Measurements from ENCODE around the gene COG1. TPM values are rescaled to one million over a fixed set of nuclear protein-coding genes. Genes with fewer than 3 reads are reported as not detected.

COG1 gene
- polyA plus RNA-seq, 1 of the 3 experiments (the other 2 are of a cell fraction), result 52.8 TPM

DNA sequence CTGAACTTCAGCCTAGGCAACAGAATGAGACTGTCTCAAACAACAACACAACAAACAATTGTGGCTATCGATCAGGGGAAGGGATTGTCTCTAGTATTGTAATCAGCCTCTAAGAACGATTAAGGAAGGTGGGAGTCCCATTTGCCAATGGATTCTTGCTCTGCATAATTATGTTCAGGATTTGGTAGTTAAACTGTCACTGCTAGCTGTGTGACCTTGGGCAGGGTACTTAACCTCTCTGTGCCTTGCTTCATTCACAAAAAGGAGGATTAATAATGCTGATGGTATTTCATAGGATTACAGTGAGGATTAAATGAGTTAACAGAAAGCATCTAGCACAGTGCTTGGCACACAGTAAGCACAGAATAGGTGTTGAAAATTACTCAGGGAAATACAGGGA, 34.7 kb upstream of the COG1 start:
- no peak overlapping the region for H3K4me2 ChIP-seq
- WGBS (ENCODE audit: low lambda C conversion rate), result 48% methylated on average over 2 of the region's 2 CpGs
- TF ChIP-seq TCF12 (IDR thresholded peaks at IDR 0.05) (no peak), JUND (IDR thresholded peaks at IDR 0.05) (no peak), RCOR1 (IDR thresholded peaks at IDR 0.05; ENCODE audit: low read length) (no peak), ELF1 (IDR thresholded peaks at IDR 0.05) (no peak), NFIC (IDR thresholded peaks at IDR 0.05; ENCODE audit: borderline replicate concordance) (no peak), POLR2AphosphoS5 (IDR thresholded peaks at IDR 0.05; ENCODE audit: low read depth, low read length) (no peak), SIN3A (IDR thresholded peaks at IDR 0.05; ENCODE audit: borderline replicate concordance, low read depth, low read length) (no peak), MXI1 (IDR thresholded peaks at IDR 0.05; ENCODE audit: low read depth, low read length) (no peak), RXRA (IDR thresholded peaks at IDR 0.05; ENCODE audit: borderline replicate concordance, low read depth) (no peak), FOXM1 (IDR thresholded peaks at IDR 0.05; ENCODE audit: low read depth) (no peak), YY1 (IDR thresholded peaks at IDR 0.05; ENCODE audit: low read depth) (no peak), EP300 (IDR thresholded peaks at IDR 0.05; ENCODE audit: borderline replicate concordance in 1 of 2, low read depth in 1 of 2, low read length in 1 of 2) (no peak), RFX5 (IDR thresholded peaks at IDR 0.05; ENCODE audit: low read length) (no peak), TAF1 (IDR thresholded peaks at IDR 0.05; ENCODE audit: borderline replicate concordance, low read depth, low read length) (no peak)
- ChIA-PET CTCF (interaction anchor here (0.8 to 7.1 kb wide), 5 partner anchors 13 to 601 kb away, joined by 3 to 104 read pairs (median 18); no protein-coding TSS in a partner anchor), POLR2A (no interaction called here)
- H3K9me2 ChIP-seq, result no peaks in the 10 kb centered on the region
- DNase-seq, result no peak
- no peaks in the 10 kb centered on the region for H4K20me1 ChIP-seq (ENCODE audit: insufficient read depth)
- H3K79me2 ChIP-seq (ENCODE audit: insufficient read depth), result no peaks in the 10 kb centered on the region
- H2AFZ ChIP-seq (ENCODE audit: low read depth), result no peak overlapping the region
- H3K27me3 ChIP-seq (ENCODE audit: insufficient read depth), result peaks cover 5% of the 10 kb centered on the region; the same call in 1 of the 2 replicates
- no peaks in the 10 kb centered on the region for H3K9me3 ChIP-seq
- no peak overlapping the region for H3K9ac ChIP-seq
- no peaks in the 10 kb centered on the region for H3F3A ChIP-seq (replicated peaks; ENCODE audit: insufficient read depth)
- H3K4me3 ChIP-seq (ENCODE audit: low read depth in 2 of 2, low read length in 1 of 2), result no peak overlapping the region
- H3K27ac ChIP-seq (ENCODE audit: low read depth in 2 of 2, low read length in 1 of 2), result no peak overlapping the region
- H3K36me3 ChIP-seq (replicated peaks in 1 of 2; ENCODE audit: control insufficient read depth in 1 of 2, insufficient read depth in 2 of 2, low read length in 1 of 2), result no peaks in the 10 kb centered on the region
- peaks cover 6 to 22% of the 10 kb centered on the region in 2 experiments; a peak in 1 of 4 replicates for H3K4me1 ChIP-seq (ENCODE audit: control insufficient read depth in 1 of 2, insufficient read depth in 2 of 2, low read depth in 1 of 2, low read length in 1 of 2)

GRCh38 chr17:73160980-73161630, 31.8 kb upstream of the COG1 start:
- H3K27me3 ChIP-seq (ENCODE audit: insufficient read depth), result peaks cover 33% of the 10 kb centered on the region
- no peaks in the 10 kb centered on the region for H4K20me1 ChIP-seq (ENCODE audit: insufficient read depth)
- H3F3A ChIP-seq (replicated peaks; ENCODE audit: insufficient read depth), result no peaks in the 10 kb centered on the region
- no peak overlapping the region for H3K4me3 ChIP-seq (ENCODE audit: low read depth in 2 of 2, low read length in 1 of 2)
- no peaks in the 10 kb centered on the region for H3K36me3 ChIP-seq (replicated peaks in 1 of 2; ENCODE audit: control insufficient read depth in 1 of 2, insufficient read depth in 2 of 2, low read length in 1 of 2)
- ChIA-PET CTCF (interaction anchor here (0.8 to 8.0 kb wide), 8 partner anchors 29 to 600 kb away, joined by 3 to 64 read pairs (median 11); partner anchors contain the start of gene COG1), POLR2A (no interaction called here)
- no peak overlapping the region for H3K4me2 ChIP-seq
- DNase-seq, result no peak
- H3K9me3 ChIP-seq, result no peaks in the 10 kb centered on the region
- H2AFZ ChIP-seq (ENCODE audit: low read depth), result no peak overlapping the region
- H3K9ac ChIP-seq, result no peak overlapping the region
- H3K79me2 ChIP-seq (ENCODE audit: insufficient read depth), result no peaks in the 10 kb centered on the region
- no peaks in the 10 kb centered on the region for H3K9me2 ChIP-seq
- H3K4me1 ChIP-seq (ENCODE audit: control insufficient read depth in 1 of 2, insufficient read depth in 2 of 2, low read depth in 1 of 2, low read length in 1 of 2), result peaks cover 6 to 25% of the 10 kb centered on the region in 2 experiments; a peak in 1 of 4 replicates
- H3K27ac ChIP-seq (ENCODE audit: low read depth in 2 of 2, low read length in 1 of 2), result no peak overlapping the region
- 33% methylated on average over 3 of the region's 3 CpGs for WGBS (ENCODE audit: low lambda C conversion rate)
- no peak for TF ChIP-seq TEAD4 (IDR thresholded peaks at IDR 0.05; ENCODE audit: borderline replicate concordance, insufficient read depth)
- no peak for TF ChIP-seq NFIC (IDR thresholded peaks at IDR 0.05; ENCODE audit: borderline replicate concordance)
- no peak for TF ChIP-seq EP300 (IDR thresholded peaks at IDR 0.05; ENCODE audit: borderline replicate concordance in 1 of 2, low read depth in 1 of 2, low read length in 1 of 2)
- TF ChIP-seq, protein P1, sequence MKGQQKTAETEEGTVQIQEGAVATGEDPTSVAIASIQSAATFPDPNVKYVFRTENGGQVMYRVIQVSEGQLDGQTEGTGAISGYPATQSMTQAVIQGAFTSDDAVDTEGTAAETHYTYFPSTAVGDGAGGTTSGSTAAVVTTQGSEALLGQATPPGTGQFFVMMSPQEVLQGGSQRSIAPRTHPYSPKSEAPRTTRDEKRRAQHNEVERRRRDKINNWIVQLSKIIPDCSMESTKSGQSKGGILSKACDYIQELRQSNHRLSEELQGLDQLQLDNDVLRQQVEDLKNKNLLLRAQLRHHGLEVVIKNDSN (IDR thresholded peaks at IDR 0.05; ENCODE audit: borderline replicate concordance, low read depth), result no peak
- no peak for TF ChIP-seq POLR2AphosphoS5 (IDR thresholded peaks at IDR 0.05; ENCODE audit: low read depth, low read length)
- TF ChIP-seq, protein P2, sequence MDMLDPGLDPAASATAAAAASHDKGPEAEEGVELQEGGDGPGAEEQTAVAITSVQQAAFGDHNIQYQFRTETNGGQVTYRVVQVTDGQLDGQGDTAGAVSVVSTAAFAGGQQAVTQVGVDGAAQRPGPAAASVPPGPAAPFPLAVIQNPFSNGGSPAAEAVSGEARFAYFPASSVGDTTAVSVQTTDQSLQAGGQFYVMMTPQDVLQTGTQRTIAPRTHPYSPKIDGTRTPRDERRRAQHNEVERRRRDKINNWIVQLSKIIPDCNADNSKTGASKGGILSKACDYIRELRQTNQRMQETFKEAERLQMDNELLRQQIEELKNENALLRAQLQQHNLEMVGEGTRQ (IDR thresholded peaks at IDR 0.05; ENCODE audit: borderline replicate concordance, low read depth, low read length), result no peak
- no peak for TF ChIP-seq FOXJ3 (CRISPR knock-in tag; IDR thresholded peaks at IDR 0.05)
- no peak for TF ChIP-seq RAD21 (IDR thresholded peaks at IDR 0.05; ENCODE audit: low read length)
- TF ChIP-seq TCF12 (IDR thresholded peaks at IDR 0.05), result no peak
- TF ChIP-seq RCOR1 (IDR thresholded peaks at IDR 0.05; ENCODE audit: low read length), result no peak
- TF ChIP-seq ELF1 (IDR thresholded peaks at IDR 0.05), result no peak
- TF ChIP-seq, protein P3, sequence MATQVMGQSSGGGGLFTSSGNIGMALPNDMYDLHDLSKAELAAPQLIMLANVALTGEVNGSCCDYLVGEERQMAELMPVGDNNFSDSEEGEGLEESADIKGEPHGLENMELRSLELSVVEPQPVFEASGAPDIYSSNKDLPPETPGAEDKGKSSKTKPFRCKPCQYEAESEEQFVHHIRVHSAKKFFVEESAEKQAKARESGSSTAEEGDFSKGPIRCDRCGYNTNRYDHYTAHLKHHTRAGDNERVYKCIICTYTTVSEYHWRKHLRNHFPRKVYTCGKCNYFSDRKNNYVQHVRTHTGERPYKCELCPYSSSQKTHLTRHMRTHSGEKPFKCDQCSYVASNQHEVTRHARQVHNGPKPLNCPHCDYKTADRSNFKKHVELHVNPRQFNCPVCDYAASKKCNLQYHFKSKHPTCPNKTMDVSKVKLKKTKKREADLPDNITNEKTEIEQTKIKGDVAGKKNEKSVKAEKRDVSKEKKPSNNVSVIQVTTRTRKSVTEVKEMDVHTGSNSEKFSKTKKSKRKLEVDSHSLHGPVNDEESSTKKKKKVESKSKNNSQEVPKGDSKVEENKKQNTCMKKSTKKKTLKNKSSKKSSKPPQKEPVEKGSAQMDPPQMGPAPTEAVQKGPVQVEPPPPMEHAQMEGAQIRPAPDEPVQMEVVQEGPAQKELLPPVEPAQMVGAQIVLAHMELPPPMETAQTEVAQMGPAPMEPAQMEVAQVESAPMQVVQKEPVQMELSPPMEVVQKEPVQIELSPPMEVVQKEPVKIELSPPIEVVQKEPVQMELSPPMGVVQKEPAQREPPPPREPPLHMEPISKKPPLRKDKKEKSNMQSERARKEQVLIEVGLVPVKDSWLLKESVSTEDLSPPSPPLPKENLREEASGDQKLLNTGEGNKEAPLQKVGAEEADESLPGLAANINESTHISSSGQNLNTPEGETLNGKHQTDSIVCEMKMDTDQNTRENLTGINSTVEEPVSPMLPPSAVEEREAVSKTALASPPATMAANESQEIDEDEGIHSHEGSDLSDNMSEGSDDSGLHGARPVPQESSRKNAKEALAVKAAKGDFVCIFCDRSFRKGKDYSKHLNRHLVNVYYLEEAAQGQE (IDR thresholded peaks at IDR 0.05; ENCODE audit: low read depth, low read length), result no peak
- TF ChIP-seq MEF2A (IDR thresholded peaks at IDR 0.05; ENCODE audit: borderline replicate concordance, low read depth), result no peak
